HG03520 (cell line): ENCODE measurements around the gene BRAF.
"Not testable (repeated sequence)": the region's sequence is repeated elsewhere in the genome, so short reads cannot be mapped to it uniquely, and the experiment has no call there.

ENCODE experiments used
- ATAC-seq: cut with Tn5 transposase; IDR thresholded peaks from one replicate; pipeline ENCODE4 v1.9.1; 2021; ENCODE audit warnings: mild to moderate bottlenecking, moderate library complexity; ENCODE audit not compliant: unreplicated experiment

Gene BRAF

DNA sequence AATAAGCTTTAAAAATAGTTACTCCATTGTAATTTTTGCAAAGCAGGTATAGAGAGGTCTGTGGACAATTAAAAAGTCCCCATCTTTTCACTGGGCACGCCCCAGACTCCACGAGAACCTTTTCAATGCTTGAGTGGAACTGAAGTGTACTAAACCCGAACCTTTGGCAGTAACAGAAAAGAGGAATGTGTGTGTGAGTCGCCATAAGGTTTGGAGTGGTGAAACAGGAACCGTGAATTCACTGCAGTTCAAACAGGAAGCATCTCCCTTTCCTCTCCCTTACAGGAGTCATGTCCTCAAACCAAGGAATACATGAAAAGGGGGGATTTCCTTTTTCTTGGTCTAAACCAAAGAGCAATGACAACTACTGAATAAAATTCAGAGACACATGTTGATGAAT is 205.0 kb downstream of the BRAF start:
- ATAC-seq = no peak

- ATAC-seq = no peak
These were observed 210.2 kb downstream of the BRAF start for GRCh38 chr7:140714331-140715040.

GRCh38 chr7:140712392-140712791 is 212.3 kb downstream of the BRAF start:
- ATAC-seq = not testable (repeated sequence)

GRCh38 chr7:140708764-140709163 is 216.0 kb downstream of the BRAF start:
- ATAC-seq = not testable (repeated sequence)

- no peak for ATAC-seq
These were observed 217.6 kb downstream of the BRAF start for GRCh38 chr7:140707132-140707531.

DNA sequence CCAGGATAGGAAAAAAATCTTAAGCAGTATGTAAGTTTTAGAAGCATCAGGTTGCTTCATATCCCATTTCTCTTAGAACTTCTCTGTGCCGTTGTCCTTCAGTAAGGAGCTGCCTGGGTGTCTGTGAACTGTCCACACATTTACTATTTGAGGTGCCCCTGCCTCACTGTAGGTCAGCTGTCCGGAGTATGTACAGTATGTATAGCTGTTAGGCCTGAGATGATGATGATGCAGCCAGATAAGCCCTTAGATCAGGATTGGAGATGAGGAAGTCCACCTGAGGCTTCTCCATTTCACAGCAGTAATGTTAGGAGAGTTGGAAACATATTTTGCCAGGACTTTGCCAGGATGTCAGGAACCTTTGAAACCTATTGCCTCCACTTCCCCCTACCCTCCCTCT is 220.5 kb downstream of the BRAF start:
- no peak for ATAC-seq

- no peak for ATAC-seq
These were observed 222.0 kb downstream of the BRAF start for GRCh38 chr7:140702774-140703173.

GRCh38 chr7:140698477-140698876 is 226.3 kb downstream of the BRAF start:
- no peak for ATAC-seq

DNA sequence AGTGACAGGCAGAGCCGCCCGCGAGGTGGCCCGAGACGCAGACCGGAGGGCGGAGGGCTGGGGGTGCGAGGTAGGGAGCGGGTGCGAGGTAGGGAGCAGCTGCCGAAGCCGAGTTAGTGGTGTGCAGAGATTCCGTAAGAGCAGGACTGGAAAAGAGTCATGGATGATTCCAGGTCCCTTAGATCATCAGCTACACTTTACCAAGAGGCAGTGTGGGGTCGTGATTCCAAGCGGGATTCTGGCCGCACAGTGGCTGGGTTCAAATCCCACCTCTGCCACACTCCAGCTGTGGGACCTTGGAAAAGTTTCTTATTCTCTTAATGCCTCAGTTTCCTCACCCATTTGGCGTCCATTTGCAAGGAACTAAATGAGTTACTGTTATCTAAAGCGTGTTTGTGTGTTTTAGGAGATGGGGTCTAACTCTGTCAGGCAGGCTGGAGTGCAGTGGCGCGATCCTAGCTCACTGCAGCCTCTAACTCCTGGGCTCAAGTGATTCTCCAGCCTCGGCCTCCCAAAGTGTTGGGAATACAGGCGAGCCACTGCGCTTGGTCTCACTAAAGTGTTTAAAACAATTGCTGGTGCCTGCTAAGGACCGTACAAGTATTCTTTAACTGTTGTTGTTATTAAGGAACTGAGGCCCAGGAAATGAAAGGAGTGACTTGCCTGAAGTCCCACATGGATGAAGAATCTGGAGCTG is 227.1 kb downstream of the BRAF start:
- ATAC-seq = no peak

GRCh38 chr7:140696680-140697446 is 227.9 kb downstream of the BRAF start, which contains the start of gene NDUFB2:
TSS of gene NDUFB2 (plus strand) at chr7:140696708. CDS start at chr7:140696745, 37 bp downstream.
- peak; percentile 92 for ATAC-seq

DNA sequence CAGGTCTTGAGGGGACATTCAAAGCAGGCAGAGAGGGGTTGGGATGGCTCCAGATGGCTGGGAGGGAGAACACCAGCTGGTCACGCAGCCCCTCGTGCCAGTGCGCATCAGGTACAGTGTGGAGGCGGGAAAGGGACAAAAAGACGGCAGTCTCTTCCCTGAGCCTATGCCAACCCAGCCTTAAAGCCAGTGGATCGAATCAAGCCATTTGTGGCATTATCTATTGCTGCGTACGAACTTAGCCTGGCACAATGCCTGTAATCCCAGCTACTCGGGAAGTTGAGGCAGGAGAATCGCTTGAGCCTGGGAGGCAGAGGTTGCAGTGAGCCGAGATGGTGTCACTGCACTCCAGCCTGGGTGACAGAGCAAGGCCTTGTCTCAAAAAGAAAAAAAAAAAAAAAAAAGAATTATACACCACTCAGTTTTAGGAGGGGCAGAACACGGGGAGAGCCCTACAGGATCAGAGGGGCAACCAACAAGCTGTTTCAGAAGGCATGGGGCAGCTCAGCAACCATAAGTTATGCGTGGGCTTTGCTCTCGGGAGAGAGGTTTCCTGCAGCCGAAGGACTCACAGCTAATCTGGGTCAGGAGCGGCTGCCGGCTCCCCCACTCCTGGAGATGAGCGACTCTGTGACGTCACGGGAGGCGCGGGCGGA is 228.6 kb downstream of the BRAF start:
- peak; percentile 4 for ATAC-seq

GRCh38 chr7:140695381-140695780 is 229.3 kb downstream of the BRAF start:
- ATAC-seq = no peak

- no peak for ATAC-seq
These were observed 230.1 kb downstream of the BRAF start for GRCh38 chr7:140694592-140694991.

DNA sequence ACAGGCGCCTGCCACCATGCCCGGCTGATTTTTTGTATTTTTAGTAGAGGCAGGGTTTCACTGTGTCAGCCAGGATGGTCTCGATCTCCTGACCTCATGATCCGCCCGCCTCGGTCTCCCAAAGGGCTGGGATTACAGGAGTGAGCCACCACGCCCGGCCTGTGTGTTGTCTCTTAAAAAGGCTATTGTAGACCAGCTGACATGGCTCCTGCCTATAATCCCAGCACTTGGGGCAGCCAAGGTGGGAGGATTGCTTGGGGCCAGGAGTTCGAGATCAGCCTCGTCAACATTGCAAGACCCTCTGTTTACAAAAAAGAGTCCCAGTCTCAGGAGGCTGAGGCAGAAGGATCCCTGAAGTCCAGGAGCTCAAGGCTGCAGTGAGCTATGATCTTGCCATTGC is 230.9 kb downstream of the BRAF start:
- not testable (repeated sequence) for ATAC-seq

GRCh38 chr7:140691376-140692045 is 233.2 kb downstream of the BRAF start:
- no peak for ATAC-seq

DNA sequence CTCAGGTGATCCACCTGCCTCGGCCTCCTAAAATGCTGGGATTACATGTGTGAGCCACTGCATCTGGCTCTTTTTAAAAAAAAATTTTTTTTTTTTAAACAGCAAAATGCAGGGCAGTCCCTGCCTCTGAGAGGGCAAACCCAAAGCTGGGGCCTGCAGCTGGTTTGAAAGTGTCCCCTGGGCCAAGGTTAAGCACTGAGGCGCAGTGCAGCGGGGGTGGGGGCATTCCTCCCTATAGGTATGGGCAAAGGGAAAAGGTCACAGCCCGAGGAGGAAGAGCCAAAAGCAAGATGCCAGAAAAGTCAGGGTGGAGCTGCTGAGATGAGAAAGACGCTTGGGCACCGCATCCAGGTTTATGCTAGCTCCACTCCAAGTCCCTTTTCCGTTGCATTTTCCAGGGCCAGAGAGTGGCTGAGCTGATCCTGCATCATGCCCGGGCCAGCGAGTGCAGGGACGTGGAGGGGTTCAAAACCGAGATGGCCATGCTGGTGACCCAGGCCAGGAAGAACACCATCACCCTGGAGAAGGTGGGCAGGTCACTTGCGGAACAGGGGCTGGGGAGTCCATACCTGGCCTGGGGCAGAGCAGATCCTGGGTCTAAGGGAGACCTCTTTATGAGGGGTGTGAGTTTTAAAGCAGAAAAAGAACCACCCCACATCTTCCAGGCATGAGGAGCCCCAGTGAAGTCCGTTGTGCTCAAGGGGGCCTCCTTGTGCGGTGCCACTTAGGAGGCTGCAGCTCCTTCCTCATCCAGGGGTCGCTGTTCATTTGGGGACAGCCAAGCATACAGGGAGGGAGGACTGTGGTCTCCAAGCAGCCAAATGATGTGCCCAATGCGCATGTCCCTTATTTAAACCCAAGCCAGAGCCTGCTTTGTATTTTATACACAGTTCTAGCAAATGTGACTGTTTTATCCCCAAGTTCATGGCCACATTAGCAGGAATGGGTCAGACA is 235.3 kb downstream of the BRAF start:
- no peak for ATAC-seq

- ATAC-seq = no peak
These were observed 236.4 kb downstream of the BRAF start for GRCh38 chr7:140688341-140688740.

- no peak for ATAC-seq
These were observed 237.8 kb downstream of the BRAF start for GRCh38 chr7:140686921-140687320.

- ATAC-seq = no peak
These were observed 239.2 kb downstream of the BRAF start for GRCh38 chr7:140685407-140686087.
